ENCODE measurements around the gene GRB7.

- TF ChIP-seq CTCF (conservative IDR thresholded peaks at IDR 0.05; ENCODE audit: low read depth, low read length) = no peak
- TF ChIP-seq POLR2A (IDR thresholded peaks at IDR 0.05; ENCODE audit: low read depth, low read length) = no peak
- no peak for TF ChIP-seq MXI1 (IDR thresholded peaks at IDR 0.05; ENCODE audit: borderline replicate concordance, low read depth, low read length)
- no peak for TF ChIP-seq ELK1 (IDR thresholded peaks at IDR 0.05; ENCODE audit: borderline replicate concordance, low read depth, low read length)
Measured at GRCh38 chr17:39774047-39774446, 36.3 kb downstream of the GRB7 start.

All from IMR-90 (cell line).